RCC 7860 (cell line): ENCODE results near the gene PDPR.
"Not testable (repeated sequence)": the region's sequence is repeated elsewhere in the genome, so short reads cannot be mapped to it uniquely, and the experiment has no call there.

ENCODE experiments used
- DNase-seq: peaks from one replicate; pipeline ENCODE4 v3.0.0-alpha.2; 2015; ENCODE audit warnings: low spot score
- FAIRE-seq: peaks from 2 replicates; lab custom pipeline; 2012; peaks lifted over from hg19 to GRCh38; lab: Jason Lieb, UNC

Gene PDPR

GRCh38 chr16:70204010-70204409 is 89.9 kb downstream of the PDPR start:
- DNase-seq, FAIRE-seq: not testable (repeated sequence)

DNA sequence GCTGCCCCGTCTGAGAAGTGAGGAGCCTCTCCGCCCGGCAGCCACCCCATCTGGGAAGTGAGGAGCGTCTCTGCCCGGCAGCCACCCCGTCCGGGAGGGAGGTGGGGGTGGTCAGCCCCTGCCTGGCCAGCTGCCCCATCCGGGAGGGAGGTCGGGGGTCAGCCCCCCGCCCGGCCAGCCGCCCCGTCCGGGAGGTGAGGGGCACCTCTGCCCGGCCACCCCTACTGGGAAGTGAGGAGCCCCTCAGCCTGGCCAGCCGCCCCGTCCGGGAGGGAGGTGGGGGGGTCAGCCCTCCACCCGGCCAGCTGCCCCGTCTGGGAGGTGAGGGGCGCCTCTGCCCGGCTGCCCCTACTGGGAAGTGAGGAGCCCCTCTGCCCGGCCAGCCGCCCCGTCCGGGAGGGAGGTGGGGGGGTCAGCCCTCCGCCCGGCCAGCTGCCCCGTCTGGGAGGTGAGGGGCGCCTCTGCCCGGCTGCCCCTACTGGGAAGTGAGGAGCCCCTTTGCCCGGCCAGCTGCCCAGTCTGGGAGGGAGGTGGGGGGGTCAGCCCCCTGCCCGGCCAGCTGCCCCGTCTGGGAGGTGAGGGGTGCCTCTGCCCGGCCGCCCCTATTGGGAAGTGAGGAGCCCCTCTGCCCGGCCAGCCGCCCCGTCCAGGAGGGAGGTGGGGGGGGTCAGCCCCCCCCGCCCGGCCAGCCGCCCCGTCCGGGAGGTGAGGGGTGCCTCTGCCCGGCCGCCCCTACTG is 90.7 kb downstream of the PDPR start:
- DNase-seq, FAIRE-seq: not testable (repeated sequence)

- not testable (repeated sequence) for DNase-seq, FAIRE-seq
These were observed 92.2 kb downstream of the PDPR start for GRCh38 chr16:70206382-70206781.
